Ishikawa (cell line): ENCODE results near the gene GGCT.

Experiments used
- CEBPB ChIP-seq: IDR thresholded peaks from 2 replicates; pipeline ENCODE4 v1.6.1; 2012
- CREB1 ChIP-seq: IDR thresholded peaks from 2 replicates; pipeline ENCODE4 v1.6.1; 2012; ENCODE audit warnings: low read depth
- EGR1 ChIP-seq: IDR thresholded peaks from 2 replicates; pipeline ENCODE4 v1.6.1; 2012
- EP300 ChIP-seq: IDR thresholded peaks from 2 replicates; pipeline ENCODE4 v1.6.1; 2012; ENCODE audit warnings: borderline replicate concordance
- FOXM1 ChIP-seq: IDR thresholded peaks from 2 replicates; pipeline ENCODE4 v1.6.1; 2012; ENCODE audit warnings: low read depth, borderline replicate concordance
- MAX ChIP-seq: IDR thresholded peaks from 2 replicates; pipeline ENCODE4 v1.6.1; 2012
- NFIC ChIP-seq: IDR thresholded peaks from 2 replicates; pipeline ENCODE4 v1.6.1; 2012
- RAD21 ChIP-seq: IDR thresholded peaks from 2 replicates; pipeline ENCODE4 v1.6.1; 2012; ENCODE audit warnings: low read depth
- REST ChIP-seq: IDR thresholded peaks from 2 replicates; pipeline ENCODE4 v1.6.1; 2012; ENCODE audit warnings: low read depth, mild to moderate bottlenecking
- TAF1 ChIP-seq: IDR thresholded peaks from 2 replicates; pipeline ENCODE4 v1.6.1; 2012; ENCODE audit warnings: low read depth, mild to moderate bottlenecking
- TCF12 ChIP-seq: IDR thresholded peaks from 2 replicates; pipeline ENCODE4 v1.6.1; 2012; ENCODE audit warnings: low read depth
- TEAD4 ChIP-seq: IDR thresholded peaks from 2 replicates; pipeline ENCODE4 v1.6.1; 2012
- USF1 ChIP-seq: IDR thresholded peaks from 2 replicates; pipeline ENCODE4 v1.6.1; 2012
- YY1 ChIP-seq: IDR thresholded peaks from 2 replicates; pipeline ENCODE4 v1.6.1; 2012; ENCODE audit warnings: low read depth
- ZBTB7A ChIP-seq: IDR thresholded peaks from 2 replicates; pipeline ENCODE4 v1.6.1; 2012; ENCODE audit warnings: low read depth

The GGCT gene

DNA sequence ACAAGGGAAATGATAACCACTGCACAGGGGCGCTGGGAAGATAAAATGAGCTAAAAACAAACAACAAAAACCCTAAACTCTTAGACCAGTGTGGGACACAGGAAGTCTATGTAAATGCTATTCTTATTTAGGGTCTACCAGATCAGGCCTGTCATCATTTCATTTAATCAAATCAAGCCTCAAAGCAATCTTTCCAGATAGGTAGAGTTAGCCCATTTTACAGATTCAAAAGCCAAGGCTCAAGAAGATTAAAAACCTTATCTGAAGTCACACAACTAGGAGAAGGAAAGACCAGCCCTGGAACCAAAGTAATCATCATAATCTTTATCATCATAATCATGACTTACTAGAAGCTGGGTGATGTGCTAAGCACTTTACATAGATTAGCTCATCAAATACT is 30.7 kb downstream of the GGCT start:
- TF ChIP-seq CEBPB, result no peak

DNA sequence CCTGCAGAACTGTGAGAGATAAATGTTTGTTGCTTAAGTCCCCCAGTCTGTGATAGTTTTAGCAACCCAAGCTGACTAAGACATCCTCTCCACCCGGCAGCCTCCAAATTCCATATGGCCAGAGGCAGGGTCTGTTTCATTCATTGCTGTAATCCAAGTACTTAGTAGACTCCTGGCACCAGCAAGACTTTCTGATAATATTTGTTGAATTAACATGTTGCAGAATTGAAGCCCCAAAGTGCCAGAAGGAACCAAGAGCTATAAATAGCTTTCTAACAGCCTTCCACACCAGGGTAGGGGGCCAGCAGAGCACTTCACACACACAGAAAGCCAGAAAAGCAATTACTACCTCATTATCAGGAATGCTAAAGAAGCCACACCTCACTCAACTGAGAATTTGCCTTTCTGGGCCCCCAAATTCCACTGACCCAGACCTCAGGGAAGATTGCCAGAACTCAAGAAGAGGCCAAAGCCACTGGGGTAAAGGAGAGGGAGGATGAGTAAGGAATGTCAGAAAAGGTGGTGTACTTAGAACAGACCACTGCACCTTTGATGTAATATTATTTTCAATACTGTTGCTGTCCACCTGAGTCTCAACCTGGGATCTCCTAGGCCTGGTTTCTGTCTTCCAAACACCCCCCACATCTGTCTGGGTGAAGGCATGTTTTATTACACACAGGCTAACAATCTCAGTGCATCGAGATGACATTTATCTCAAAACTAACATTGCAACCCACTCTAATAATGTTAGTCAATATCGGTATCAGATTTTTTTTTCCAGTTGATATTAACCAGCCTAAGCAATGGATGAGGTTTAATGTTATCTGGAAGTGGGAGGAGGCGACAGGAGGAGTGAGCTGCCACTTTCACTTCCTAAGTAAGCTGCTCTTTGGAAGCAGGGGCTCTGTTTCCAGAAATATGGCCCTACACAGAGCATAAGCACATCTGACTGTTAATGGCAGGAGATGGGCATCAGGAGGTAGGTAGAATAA is 31.5 kb downstream of the GGCT start:
- TF ChIP-seq RAD21, result no peak
- TF ChIP-seq TEAD4, result no peak
- no peak for TF ChIP-seq ZBTB7A
- TF ChIP-seq USF1, result no peak
- no peak for TF ChIP-seq TAF1
- TF ChIP-seq MAX, result no peak
- TF ChIP-seq EP300, result no peak
- no peak for TF ChIP-seq YY1
- TF ChIP-seq TCF12, result no peak
- TF ChIP-seq REST, result no peak
- no peak for TF ChIP-seq NFIC
- no peak for TF ChIP-seq EGR1
- no peak for TF ChIP-seq FOXM1
- no peak for TF ChIP-seq CREB1
- TF ChIP-seq CEBPB, result no peak

GRCh38 chr7:30472081-30472783 is 32.4 kb downstream of the GGCT start:
- TF ChIP-seq EP300 (no peak), USF1 (no peak), ZBTB7A (no peak), TEAD4 (no peak), EGR1 (no peak), FOXM1 (no peak), RAD21 (no peak)

DNA sequence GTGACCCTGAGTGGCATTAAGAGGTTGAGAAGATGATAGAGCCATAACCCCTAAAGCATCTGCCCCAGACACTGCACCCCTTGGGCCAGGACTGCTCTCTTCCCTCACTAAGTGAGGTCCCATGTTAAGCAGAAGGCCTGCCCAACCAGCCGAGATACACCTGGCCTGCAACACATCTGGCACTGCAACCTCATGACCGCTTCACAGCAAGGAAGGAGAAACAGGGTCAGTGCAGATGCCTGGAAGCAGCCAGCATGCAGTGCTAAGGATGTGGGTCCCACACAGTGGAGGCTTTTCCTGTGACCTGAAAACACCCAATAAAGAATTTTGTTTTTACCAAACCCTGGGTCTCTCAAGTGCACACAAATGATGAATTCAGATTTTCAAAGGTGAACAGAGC is 33.4 kb downstream of the GGCT start:
- TF ChIP-seq REST (no peak), TAF1 (no peak), EGR1 (no peak)

GRCh38 chr7:30470771-30471170 is 33.9 kb downstream of the GGCT start:
- no peak for TF ChIP-seq REST
- TF ChIP-seq MAX, result no peak
- TF ChIP-seq YY1, result no peak
- TF ChIP-seq CREB1, result no peak
- TF ChIP-seq RAD21, result no peak
- TF ChIP-seq CEBPB, result no peak
- no peak for TF ChIP-seq NFIC
